Thymus (tissue), 11 donors: Measurements from ENCODE around the gene PKP2. TPM values are rescaled to one million over a fixed set of nuclear protein-coding genes. Genes with fewer than 3 reads are reported as not detected.
"Not testable (repeated sequence)": the region's sequence is repeated elsewhere in the genome, so short reads cannot be mapped to it uniquely, and the experiment has no call there.

Source experiments
- DNase-seq, 9 donors: peaks; one replicate each; pipeline ENCODE4 v3.0.0-alpha.2; 2013; ENCODE audit warnings: low spot score in 9 of 9, low read depth in 6 of 9, missing footprints in 1 of 9
- H3K27ac ChIP-seq, 2 donors: one replicate each; pipeline ENCODE4 v1.5.1; 2013; ENCODE audit warnings: control low read depth in 1 of 2, low read depth in 1 of 2, low read length in 1 of 2, mild to moderate bottlenecking in 1 of 2, moderate library complexity in 1 of 2
- H3K27me3 ChIP-seq, 2 donors: one replicate each; pipeline ENCODE4 v1.5.1; 2013; ENCODE audit warnings: low read length in 1 of 2; ENCODE audit not compliant: control insufficient read depth in 2 of 2, insufficient read depth in 1 of 2
- H3K36me3 ChIP-seq, 2 donors: one replicate each; pipeline ENCODE4 v1.5.1; 2013; ENCODE audit warnings: low read length in 1 of 2, mild to moderate bottlenecking in 1 of 2, moderate library complexity in 1 of 2; ENCODE audit not compliant: control insufficient read depth in 2 of 2, insufficient read depth in 2 of 2
- H3K4me1 ChIP-seq, 2 donors: one replicate each; pipeline ENCODE4 v1.5.1; 2013; ENCODE audit warnings: low read length in 2 of 2; ENCODE audit not compliant: control insufficient read depth in 2 of 2, insufficient read depth in 2 of 2
- H3K4me3 ChIP-seq, 2 donors: one replicate each; pipeline ENCODE4 v1.5.1; 2013; ENCODE audit warnings: low read length in 2 of 2, control low read depth in 1 of 2, mild to moderate bottlenecking in 1 of 2
- H3K9me3 ChIP-seq, 2 donors: one replicate each; pipeline ENCODE4 v1.5.1; 2013; ENCODE audit warnings: low read length in 1 of 2, mild to moderate bottlenecking in 1 of 2; ENCODE audit not compliant: control insufficient read depth in 2 of 2, insufficient read depth in 1 of 2
- WGBS: extraction: QIAGEN DNeasy Blood & Tissue Kit; methylation state at CpG from one replicate; pipeline ENCODE4 v1.1.7; 2013; 5-methylcytosine and 5-hydroxymethylcytosine counted together
- polyA plus RNA-seq: library from polyadenylated mRNA; stranded (reverse); fragments of 200-250 nt; gene quantifications from one replicate; pipeline ENCODE4 v1.2.3, GENCODE V29; 2013
- total RNA-seq: library from RNA; stranded (reverse); fragments of 120-200 nt; gene quantifications from one replicate; pipeline ENCODE4 v1.2.4, GENCODE V29; 2013
- donor health status: healthy.

The PKP2 gene
- total and polyA plus RNA-seq, 2 donors, result 6.0 to 13.7 TPM

DNA sequence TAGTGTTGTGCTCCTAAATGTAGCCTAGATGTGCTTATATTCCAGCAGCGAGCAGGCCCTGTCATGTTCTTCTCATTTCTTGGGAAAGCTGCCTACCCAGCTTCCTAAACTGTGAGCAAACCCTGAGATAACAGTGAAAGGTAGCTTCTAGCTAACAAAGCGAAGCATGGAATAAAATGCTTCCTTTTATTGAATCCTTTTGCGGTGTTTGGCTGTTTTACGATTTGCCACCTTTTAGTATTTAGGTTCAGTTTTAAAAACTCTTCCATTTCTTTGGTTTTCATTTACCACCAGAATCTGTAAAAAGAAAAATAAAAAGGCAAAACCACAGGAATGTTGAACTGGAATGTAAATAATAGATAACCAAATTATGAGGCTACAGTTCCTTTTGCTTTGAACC lies 5.0 kb upstream of the PKP2 start:
- no peak for DNase-seq
- 92% methylated on average over 4 of the region's 4 CpGs for WGBS
- Histone ChIP-seq H3K4me3 (no peak overlapping the region), H3K9me3 (no peaks in the 10 kb centered on the region), H3K36me3 (no peaks in the 10 kb centered on the region), H3K27me3 (peaks cover 10 to 16% of the 10 kb centered on the region in 2 donors), H3K27ac (no peak overlapping the region), H3K4me1 (no peaks in the 10 kb centered on the region)

DNA sequence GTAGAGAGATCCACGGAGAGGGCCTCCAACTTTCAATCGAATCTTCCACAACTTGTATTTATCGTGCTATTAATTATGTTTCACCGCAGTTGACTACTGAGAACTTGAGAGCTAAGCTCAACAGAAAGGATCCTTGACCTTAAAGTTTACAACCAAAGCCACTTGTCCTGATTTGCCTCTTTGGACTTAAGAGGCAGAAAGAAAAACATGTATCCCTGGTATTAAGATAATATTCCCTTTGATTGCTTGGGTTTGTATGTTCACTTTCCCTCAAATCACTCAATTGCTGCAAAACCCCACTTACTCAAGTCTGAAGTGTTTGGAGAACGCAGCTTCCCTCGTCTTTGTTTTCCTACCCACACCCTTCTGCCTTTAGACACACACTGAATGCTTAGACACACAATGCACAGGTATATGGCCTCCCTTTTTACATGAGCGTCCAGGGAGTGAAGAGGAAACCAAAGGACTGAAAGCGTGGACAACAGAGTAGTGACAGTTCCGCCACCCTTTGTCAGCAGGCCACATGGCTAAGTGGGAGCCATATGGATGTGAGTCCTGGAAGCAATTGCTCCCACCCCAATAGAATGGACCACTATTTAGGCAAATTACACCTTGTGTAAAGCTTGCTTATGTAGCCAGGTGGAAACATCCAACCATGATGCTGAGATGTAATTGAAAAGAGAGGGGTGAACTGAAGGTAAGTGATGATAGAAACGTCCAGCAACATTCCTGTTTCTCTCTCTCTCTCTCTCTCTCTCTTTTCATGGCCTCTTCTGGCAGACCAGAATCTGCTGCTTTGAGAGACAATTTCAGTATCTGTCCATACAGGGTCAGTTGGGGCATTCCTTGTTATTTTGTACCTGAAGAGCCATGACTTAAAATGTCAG lies 1.4 kb upstream of the PKP2 start:
- no peak overlapping the region for H3K4me3 ChIP-seq
- H3K27me3 ChIP-seq, result peaks cover 32 to 44% of the 10 kb centered on the region in 2 donors
- 94% methylated on average over 10 of the region's 10 CpGs for WGBS
- H3K36me3 ChIP-seq, result no peaks in the 10 kb centered on the region
- H3K9me3 ChIP-seq, result no peaks in the 10 kb centered on the region
- no peak for DNase-seq
- no peak overlapping the region for H3K27ac ChIP-seq
- H3K4me1 ChIP-seq, result no peaks in the 10 kb centered on the region

- H3K27me3 ChIP-seq, result peaks cover 33 to 44% of the 10 kb centered on the region in 2 donors
- H3K9me3 ChIP-seq, result no peaks in the 10 kb centered on the region
- peak overlapping the region; percentile 6 to 54 for H3K4me3 ChIP-seq
- H3K27ac ChIP-seq, result no peak overlapping the region
- H3K36me3 ChIP-seq, result no peaks in the 10 kb centered on the region
- DNase-seq, result no peak
- peaks cover 0 to 2% of the 10 kb centered on the region in 2 donors for H3K4me1 ChIP-seq
- WGBS, result 9% methylated on average over 6 of the region's 6 CpGs
Measured at GRCh38 chr12:32897281-32897610, 669 bp upstream of the PKP2 start.

DNA sequence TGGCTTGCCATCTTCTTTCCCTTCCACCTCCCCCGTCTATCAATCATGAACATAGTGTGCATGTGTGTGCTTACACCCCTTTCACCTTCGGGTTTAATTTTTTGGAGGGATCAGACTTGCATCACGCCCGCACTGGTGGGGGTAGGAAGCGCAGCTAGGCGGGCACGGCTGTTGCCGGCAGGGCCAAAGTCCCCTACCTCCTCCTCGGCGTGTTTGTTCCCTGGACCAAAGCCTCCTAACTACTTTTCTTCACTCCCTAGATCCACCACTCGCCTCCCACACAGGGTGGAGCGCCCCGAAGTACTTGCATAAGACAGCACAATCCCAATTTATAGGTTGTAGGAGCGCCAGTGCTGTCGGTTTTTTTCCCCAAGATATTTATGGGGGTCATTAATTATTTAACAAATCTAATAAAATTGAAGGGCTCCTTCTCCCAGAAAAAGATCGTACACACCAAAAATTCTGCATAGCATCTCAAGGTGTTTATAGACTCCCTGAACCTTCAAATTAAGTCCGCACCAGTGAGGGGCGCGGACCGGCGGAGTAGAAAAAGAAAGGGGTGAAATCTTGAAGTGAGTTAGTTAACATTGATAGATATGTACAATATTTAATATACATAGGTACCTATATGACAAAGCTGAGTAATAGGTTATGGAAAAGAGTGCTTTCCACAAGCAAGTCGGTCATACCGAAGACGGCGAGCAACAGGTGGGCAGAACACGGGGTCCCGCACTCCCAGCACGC lies 717 bp downstream of the PKP2 start:
- Histone ChIP-seq H3K4me3 (peak overlapping the region; percentile 27 to 54), H3K9me3 (no peaks in the 10 kb centered on the region), H3K27ac (peak overlapping the region in 1 of 2 donors; percentile 42), H3K27me3 (peaks cover 33 to 44% of the 10 kb centered on the region in 2 donors), H3K36me3 (no peaks in the 10 kb centered on the region), H3K4me1 (peaks cover 0 to 2% of the 10 kb centered on the region in 2 donors)
- 5% methylated on average over 28 of the region's 28 CpGs for WGBS
- no peak for DNase-seq

- no peak for DNase-seq
- 75% methylated on average over 2 of the region's 2 CpGs for WGBS
- peaks cover 0 to 2% of the 10 kb centered on the region in 2 donors for H3K4me1 ChIP-seq
Measured at GRCh38 chr12:32894566-32894965, 2.0 kb downstream of the PKP2 start.

DNA sequence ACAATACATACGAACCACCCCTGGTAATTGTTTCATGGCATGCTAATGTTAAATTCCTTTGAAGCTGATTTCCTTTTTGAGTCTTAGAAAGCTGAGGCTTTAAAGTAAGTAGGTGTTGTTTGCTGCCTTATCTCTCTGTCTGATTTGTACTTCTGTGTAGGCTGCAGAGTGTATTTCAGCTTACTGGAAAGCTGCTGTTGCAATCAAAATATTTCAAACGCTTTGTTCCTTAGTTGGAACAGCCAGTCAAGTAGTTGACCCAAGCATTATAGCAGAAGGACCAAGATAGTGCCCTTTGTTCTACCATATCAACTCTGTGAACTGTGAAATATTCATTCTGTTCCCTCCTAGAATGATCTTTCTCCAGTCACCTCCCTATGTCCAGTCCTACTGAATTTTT lies 3.1 kb downstream of the PKP2 start:
- WGBS, result 82% methylated on average over 2 of the region's 2 CpGs
- H3K4me1 ChIP-seq, result peaks cover 0 to 2% of the 10 kb centered on the region in 2 donors
- no peak overlapping the region for H3K27ac ChIP-seq
- no peak overlapping the region for H3K4me3 ChIP-seq
- no peaks in the 10 kb centered on the region for H3K36me3 ChIP-seq
- DNase-seq, result no peak
- peaks cover 33 to 44% of the 10 kb centered on the region in 2 donors for H3K27me3 ChIP-seq
- H3K9me3 ChIP-seq, result no peaks in the 10 kb centered on the region

More at GRCh38 chr12:32894566-32894965, 2.0 kb downstream of the PKP2 start:
- Histone ChIP-seq H3K4me3 (no peak overlapping the region), H3K27me3 (peaks cover 33 to 44% of the 10 kb centered on the region in 2 donors), H3K36me3 (no peaks in the 10 kb centered on the region), H3K27ac (no peak overlapping the region), H3K9me3 (no peaks in the 10 kb centered on the region)

- H3K36me3 ChIP-seq, result no peaks in the 10 kb centered on the region
- no peak overlapping the region for H3K27ac ChIP-seq
- no peaks in the 10 kb centered on the region for H3K9me3 ChIP-seq
- WGBS, result 76% methylated on average over 2 of the region's 2 CpGs
- H3K27me3 ChIP-seq, result peaks cover 33 to 41% of the 10 kb centered on the region in 2 donors
- no peak overlapping the region for H3K4me3 ChIP-seq
- peaks cover 0 to 2% of the 10 kb centered on the region in 2 donors for H3K4me1 ChIP-seq
- no peak for DNase-seq
Measured at GRCh38 chr12:32893043-32893442, 3.5 kb downstream of the PKP2 start.

DNA sequence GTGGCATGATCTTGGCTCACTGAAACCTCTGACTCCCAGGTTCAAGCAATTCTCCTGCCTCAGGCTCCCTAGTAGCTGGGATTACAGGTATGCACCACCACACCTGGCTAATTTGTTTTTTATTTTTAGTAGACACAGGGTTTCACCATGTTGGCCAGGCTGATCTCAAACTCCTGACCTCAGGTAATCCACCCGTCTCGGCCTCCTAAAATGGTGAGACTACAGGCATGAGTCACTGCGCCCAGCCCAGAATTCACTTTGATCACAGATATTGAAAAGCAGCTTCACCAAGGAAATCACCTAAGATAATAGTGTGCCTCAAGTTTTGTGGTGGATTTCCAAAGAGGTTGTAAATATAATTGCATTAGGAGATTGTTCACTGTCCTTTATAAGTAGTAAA lies 4.2 kb downstream of the PKP2 start:
- DNase-seq, H3K9me3 ChIP-seq, H3K27ac ChIP-seq, H3K4me3 ChIP-seq, H3K4me1 ChIP-seq, H3K36me3 ChIP-seq: not testable (repeated sequence)
- peaks cover 31 to 35% of the 10 kb centered on the region in 2 donors for H3K27me3 ChIP-seq
- WGBS, result 96% methylated on average over 3 of the region's 3 CpGs

GRCh38 chr12:32891956-32892355 lies 4.6 kb downstream of the PKP2 start:
- Histone ChIP-seq H3K27me3 (peaks cover 27 to 30% of the 10 kb centered on the region in 2 donors), H3K36me3 (no peaks in the 10 kb centered on the region), H3K4me1 (peaks cover 0 to 2% of the 10 kb centered on the region in 2 donors), H3K27ac (no peak overlapping the region), H3K4me3 (no peak overlapping the region), H3K9me3 (no peaks in the 10 kb centered on the region)
- no peak for DNase-seq
- WGBS, result 95% methylated on average over 5 of the region's 5 CpGs
